GM12878 (cell line): Measurements from ENCODE around the gene MMP14. TPM values are rescaled to one million over a fixed set of nuclear protein-coding genes. Genes with fewer than 3 reads are reported as not detected.

Experiments
- ASH2L ChIP-seq: fragments of 300-600, 200-600 bp; sonication (generic); IDR thresholded peaks from 2 replicates; pipeline ENCODE4 v1.6.1; 2017; ENCODE audit warnings: low read depth, mild to moderate bottlenecking, borderline replicate concordance
- ATF2 ChIP-seq: IDR thresholded peaks from 2 replicates; pipeline ENCODE4 v1.6.1; 2012; ENCODE audit warnings: low read length, inconsistent platforms
- CBX5 ChIP-seq: sonication (generic); IDR thresholded peaks from 2 replicates; pipeline ENCODE4 v1.6.1; 2016; ENCODE audit warnings: low read depth, moderate library complexity, mild to moderate bottlenecking, inconsistent platforms
- CUX1 ChIP-seq: IDR thresholded peaks from 2 replicates; pipeline ENCODE4 v1.6.1; 2012; ENCODE audit warnings: improper control_type of control experiment, low read depth, low read length; ENCODE audit not compliant: insufficient replicate concordance
- NFXL1 ChIP-seq: fragments of 450-650 bp; IDR thresholded peaks from 2 replicates; pipeline ENCODE4 v1.6.1; 2017; ENCODE audit warnings: antibody characterized with exemption, mild to moderate bottlenecking, borderline replicate concordance
- PBX3 ChIP-seq: IDR thresholded peaks from 2 replicates; pipeline ENCODE4 v1.6.1; 2011; ENCODE audit warnings: mild to moderate bottlenecking, low read depth, low read length, moderate library complexity; ENCODE audit not compliant: insufficient replicate concordance
- PML ChIP-seq: IDR thresholded peaks from 2 replicates; pipeline ENCODE4 v1.6.1; 2012; ENCODE audit warnings: low read length, inconsistent platforms
- POU2F2 ChIP-seq: IDR thresholded peaks from 3 replicates; pipeline ENCODE4 v1.6.1; 2011; ENCODE audit warnings: low read depth, mild to moderate bottlenecking, low read length, borderline replicate concordance
- RAD21 ChIP-seq: IDR thresholded peaks from 2 replicates; pipeline ENCODE4 v1.6.1; 2011; ENCODE audit warnings: mild to moderate bottlenecking, low read depth, low read length, moderate library complexity; ENCODE audit not compliant: insufficient read depth
- RCOR1 ChIP-seq: conservative IDR thresholded peaks from 2 replicates; pipeline ENCODE4 v1.6.1; 2012; ENCODE audit warnings: low read depth, low read length, improper control_type of control experiment
- SMARCA5 ChIP-seq: fragments of 450-650 bp; IDR thresholded peaks from 2 replicates; pipeline ENCODE4 v1.6.1; 2017; ENCODE audit warnings: mild to moderate bottlenecking
- SRF ChIP-seq, 2 experiments: IDR thresholded peaks; 2 replicates each; pipeline ENCODE4 v1.6.1; 2011; ENCODE audit warnings: low read depth in 2 of 2, low read length in 2 of 2, mild to moderate bottlenecking in 1 of 2, moderate library complexity in 1 of 2
- STAT3 ChIP-seq: IDR thresholded peaks from 2 replicates; pipeline ENCODE4 v1.6.1; 2011; ENCODE audit warnings: low read depth, low read length, improper control_type of control experiment
- ZBED1 ChIP-seq: IDR thresholded peaks from 2 replicates; pipeline ENCODE4 v1.6.1; 2016; ENCODE audit warnings: borderline replicate concordance
- ZNF687 ChIP-seq: fragments of 450-650 bp; IDR thresholded peaks from 2 replicates; pipeline ENCODE4 v1.6.1; 2017; ENCODE audit warnings: mild to moderate bottlenecking, moderate library complexity
- polyA plus RNA-seq, 11 experiments: library from polyadenylated mRNA; depleted of rRNA in 4 of 11; unstranded in 6 of 11; stranded (reverse) in 5 of 11; fragments of >200 nt; fragmentation: Nextera tagmentation in 4 of 11; fragmentation: Illumina TruSeq in 1 of 11; extraction: Ambion mirVana in 4 of 11; extraction: Trizol in 1 of 11; gene quantifications; 1 replicate in 1 of 11; 2 replicates in 10 of 11; pipeline versions ENCODE4 v1.2.1 to v1.2.3, GENCODE V29; 2011 to 2016; ENCODE audit warnings: inconsistent platforms in 2 of 11, missing spikeins in 2 of 11, low read depth in 1 of 11
- total RNA-seq, 4 experiments: library from RNA; depleted of rRNA in 3 of 4; stranded (reverse); fragments of >200 nt in 3 of 4; fragmentation: Illumina TruSeq in 1 of 4; extraction: Trizol in 1 of 4; gene quantifications; 2 replicates each; pipeline versions ENCODE4 v1.2.1 to v1.2.3, GENCODE V29; 2013 to 2021

The MMP14 gene
- total and polyA plus RNA-seq, 10 of the 15 experiments (the other 5 are each of a cell fraction or from before 2014, with no cell fraction given) = 0.31 to 1.9 (median 0.70) TPM; not detected in 2

GRCh38 chr14:22870811-22871223 lies 34.4 kb downstream of the MMP14 start (continued):
- no peak for TF ChIP-seq PBX3
- TF ChIP-seq SMARCA5 = peak; percentile 72
- no peak; the same call in 1 of the 2 replicates for TF ChIP-seq PML
- 0 out of 2 replicates have a peak, but pooled peaks have one; percentile 61 for TF ChIP-seq RCOR1
- TF ChIP-seq RAD21 = no peak
- no peak for TF ChIP-seq CBX5
- peak; percentile 80 to 95 for TF ChIP-seq SRF (IDR thresholded peaks at IDR 0.05; ENCODE audit: low read depth in 2 of 2, low read length in 2 of 2)
- no peak for TF ChIP-seq POU2F2
- no peak for TF ChIP-seq STAT3
- no peak for TF ChIP-seq NFXL1
- TF ChIP-seq ATF2 = peak; percentile 61; the same call in 1 of the 2 replicates
- TF ChIP-seq ZBED1 = no peak
- TF ChIP-seq CUX1 = peak; percentile 77
- 0 out of 2 replicates have a peak, but pooled peaks have one; percentile 20 for TF ChIP-seq ZNF687
- TF ChIP-seq ASH2L = no peak
